ENCODE measurements around the gene TGM1.

- no peak for TF ChIP-seq CTCF (conservative IDR thresholded peaks at IDR 0.05 in 1 of 2, IDR thresholded peaks at IDR 0.05 in 1 of 2; ENCODE audit: low read depth in 1 of 2, low read length in 2 of 2)
- no peak for TF ChIP-seq EZH2 (IDR thresholded peaks at IDR 0.05; ENCODE audit: low read length, missing control alignments)
Measured at GRCh38 chr14:24211311-24211710, 51.7 kb downstream of the TGM1 start.
